NCI-H1092 treated with DMSO at 0.1 percent for 48 hours (cell line): ENCODE data around the gene RCC2.
A peak's percentile ranks its signal among the peaks of the same experiment; 100 is the strongest.
"Not testable (repeated sequence)": the region's sequence is repeated elsewhere in the genome, so short reads cannot be mapped to it uniquely, and the experiment has no call there.

Experiments used
- DNase-seq: peaks from one replicate; lab custom pipeline; 2025; lab: John Stamatoyannopoulos, UW

Gene RCC2

DNA sequence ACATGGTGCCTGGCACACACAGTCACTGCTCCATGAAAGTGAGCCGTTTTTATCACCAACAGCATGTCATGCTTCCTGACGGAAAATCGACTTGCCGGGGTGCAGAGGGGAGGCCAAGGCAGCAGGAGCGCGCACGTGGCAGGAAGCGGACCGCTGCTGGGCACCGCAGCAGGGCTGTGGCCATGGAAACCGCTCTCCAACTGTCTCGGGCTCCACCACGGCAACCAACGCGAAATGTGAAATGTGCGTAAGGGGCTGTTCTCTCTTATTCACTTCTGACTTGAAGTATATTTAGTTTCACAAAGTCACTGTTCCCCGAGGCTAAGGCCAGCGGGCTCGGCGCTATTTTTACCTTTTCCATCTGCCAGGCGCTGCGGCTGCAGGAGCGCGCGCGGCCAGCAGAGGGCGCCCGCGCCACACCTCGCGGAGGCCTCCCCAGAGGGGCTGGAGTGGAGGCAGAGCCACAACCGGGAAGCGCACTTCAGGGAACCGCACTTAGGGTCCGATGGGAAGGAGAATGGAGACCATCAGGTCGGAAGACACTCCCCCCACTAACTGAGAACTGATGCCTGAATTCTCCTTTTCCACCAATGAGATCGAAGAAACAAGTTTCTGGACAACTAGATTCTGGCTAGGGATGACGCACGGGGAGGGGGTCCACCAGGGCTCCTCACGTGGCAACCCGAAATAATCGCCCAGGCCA is 19.7 kb downstream of the RCC2 start:
- peak; percentile 24 for DNase-seq

DNA sequence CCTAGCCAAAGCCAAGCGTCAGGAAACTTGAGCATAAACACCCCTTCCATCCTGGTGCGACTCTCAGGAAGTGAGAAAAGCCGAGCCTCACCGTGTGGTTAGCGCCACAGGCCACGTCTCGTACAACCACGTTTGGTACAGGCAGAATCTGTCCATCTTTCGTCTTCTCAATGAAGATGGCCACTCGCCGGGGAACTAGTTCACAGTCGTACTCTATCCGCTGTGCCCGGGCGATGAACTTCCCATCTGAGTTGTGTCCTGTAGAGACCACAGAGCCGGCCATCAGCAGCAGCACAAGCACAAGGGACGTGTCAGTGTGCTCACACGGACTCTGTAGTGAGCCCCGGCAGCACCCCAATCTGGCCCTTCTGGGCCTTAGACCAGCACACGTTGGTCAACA is 23.1 kb downstream of the RCC2 start:
- DNase-seq, result no peak

DNA sequence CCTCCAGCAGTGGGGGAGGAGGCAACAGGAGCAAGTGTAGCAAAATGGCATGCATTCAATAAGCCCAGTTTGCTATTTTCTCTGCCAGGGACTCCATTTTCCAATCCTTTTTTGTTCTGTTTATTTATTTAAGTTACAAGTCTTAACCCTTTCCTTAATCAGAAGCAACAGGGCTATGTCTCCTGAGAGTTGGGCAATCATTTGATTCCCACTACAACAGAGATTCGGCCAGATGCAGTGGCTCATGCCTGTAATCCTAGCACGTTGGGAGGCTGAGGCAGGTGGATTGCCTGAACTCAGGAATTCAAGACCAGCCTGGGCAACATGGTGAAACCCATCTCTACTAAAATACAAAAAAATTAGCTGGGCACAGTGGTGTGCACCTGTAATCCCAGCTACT is 25.5 kb downstream of the RCC2 start:
- no peak for DNase-seq

DNA sequence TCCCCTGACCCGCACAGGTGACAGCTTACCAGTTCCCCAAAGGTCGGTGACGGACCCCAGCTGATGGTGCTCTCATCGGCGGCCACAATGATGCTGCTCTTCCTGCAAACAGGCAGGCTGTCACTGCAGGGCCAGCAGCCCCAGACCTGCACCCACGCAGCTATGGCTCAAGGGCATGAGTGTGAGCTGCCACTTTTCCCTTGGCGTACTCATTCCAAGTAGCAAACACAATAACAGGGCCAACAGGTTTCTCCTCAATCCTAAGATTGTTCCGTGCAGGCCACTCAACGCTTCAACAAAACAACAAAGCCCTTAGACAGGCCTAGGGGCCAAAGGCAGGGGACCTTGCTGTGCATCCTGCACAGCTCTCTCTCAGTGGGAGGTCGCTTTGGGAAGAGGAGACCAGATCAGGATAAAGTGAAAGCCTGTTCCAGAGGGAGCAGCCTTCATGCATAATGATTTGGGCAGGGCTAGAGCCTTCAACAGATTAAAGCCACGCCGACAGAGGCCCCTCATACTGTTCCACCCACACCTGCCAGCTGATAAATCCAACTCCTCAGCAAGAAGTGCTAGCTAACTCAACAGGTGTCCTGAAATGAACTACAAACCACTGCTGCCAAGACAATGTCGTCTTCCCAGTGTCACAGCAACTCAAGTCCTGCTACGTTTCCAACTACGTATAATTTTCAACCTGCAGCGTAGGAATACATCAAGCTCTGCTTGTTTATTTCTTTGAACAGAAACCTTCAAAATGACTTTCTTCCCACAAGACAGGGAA is 27.2 kb downstream of the RCC2 start:
- no peak for DNase-seq

DNA sequence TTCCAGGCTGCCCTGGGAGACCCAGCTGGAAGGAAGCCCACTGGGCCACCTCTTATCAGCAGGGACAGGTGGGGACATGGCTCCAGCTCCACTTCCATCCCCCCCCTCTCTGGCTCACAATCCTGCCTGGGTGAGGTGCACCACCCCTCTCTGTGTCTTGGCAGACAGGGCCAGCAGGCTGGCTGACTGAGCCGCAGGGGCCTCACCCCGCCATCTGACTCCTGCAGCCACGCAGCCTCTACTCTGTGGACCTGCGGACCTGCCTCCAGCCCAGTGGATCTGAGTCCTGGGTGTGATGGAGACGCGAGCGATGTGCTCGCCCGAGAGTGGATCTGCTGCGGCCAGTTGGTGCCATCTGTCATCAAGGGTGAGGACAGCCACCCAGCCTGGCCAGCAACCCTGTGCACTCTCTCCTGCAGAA is 30.1 kb downstream of the RCC2 start:
- no peak for DNase-seq

DNA sequence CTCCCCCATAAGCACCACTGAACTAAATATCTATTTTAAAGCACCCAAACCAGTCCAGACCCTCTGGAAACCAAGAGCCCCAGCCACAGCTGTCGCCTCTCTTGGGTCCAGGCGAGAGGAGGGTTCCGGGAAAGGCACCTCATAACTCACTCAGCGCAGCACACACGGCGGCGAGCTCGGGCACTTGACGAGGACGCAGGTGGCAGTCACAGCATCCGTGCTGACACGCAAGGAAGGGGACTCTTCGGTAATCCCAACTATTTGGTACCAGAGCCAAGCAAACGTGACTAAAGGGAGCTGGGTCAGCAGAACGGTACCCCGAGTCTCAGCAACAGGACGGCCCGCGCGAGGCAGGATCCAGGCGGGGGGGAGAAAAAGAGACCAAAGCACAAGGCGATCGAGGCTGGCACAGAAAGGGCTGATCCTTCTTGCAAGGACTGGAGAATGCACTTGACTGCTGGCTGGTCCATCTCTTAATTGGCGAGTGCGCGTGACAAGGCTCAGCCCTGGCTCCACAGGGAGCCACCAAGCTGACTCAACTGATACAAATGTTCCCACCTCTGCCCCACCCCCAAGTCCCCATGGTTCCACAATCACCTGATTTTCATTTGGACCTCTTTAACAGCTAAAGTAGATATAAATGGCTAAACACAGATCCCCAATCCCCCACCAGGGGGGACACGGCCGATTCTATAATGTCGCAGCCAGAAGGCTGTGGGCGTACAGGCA is 31.5 kb downstream of the RCC2 start:
- not testable (repeated sequence) for DNase-seq

DNA sequence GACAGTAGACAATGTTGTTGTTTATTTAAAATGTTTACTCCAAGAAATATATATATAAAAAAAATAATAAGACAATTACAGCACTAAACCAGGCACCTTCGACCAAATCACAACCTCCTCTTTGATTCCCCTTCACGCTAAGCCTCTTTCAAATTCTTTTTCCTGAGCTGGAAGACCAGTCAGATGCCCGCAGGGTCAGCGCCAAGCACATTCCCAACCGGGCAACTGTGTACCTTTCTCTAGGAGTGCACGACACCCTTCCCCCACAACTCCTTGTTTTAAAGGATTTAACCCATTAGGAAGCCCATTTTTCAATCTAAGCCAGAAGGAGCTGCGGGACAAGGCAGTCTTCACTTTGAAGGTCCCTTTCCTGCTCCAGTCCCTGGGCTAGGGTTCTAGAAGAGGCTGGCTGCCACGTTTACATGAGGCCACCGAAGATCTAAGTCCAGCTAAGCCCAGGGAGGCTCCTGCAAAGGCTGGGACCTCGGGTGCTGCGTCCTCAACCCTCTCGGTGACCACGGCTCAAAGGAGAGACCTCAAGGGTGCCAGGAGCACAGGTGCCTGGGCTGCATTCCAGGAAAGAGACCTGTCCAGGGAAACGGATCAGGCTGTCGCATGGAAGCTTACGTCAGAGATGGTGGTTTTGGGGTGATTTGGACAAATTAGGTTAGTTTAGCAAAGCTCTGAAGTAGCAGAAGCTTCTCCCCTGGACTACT is 32.6 kb downstream of the RCC2 start:
- not testable (repeated sequence) for DNase-seq

DNA sequence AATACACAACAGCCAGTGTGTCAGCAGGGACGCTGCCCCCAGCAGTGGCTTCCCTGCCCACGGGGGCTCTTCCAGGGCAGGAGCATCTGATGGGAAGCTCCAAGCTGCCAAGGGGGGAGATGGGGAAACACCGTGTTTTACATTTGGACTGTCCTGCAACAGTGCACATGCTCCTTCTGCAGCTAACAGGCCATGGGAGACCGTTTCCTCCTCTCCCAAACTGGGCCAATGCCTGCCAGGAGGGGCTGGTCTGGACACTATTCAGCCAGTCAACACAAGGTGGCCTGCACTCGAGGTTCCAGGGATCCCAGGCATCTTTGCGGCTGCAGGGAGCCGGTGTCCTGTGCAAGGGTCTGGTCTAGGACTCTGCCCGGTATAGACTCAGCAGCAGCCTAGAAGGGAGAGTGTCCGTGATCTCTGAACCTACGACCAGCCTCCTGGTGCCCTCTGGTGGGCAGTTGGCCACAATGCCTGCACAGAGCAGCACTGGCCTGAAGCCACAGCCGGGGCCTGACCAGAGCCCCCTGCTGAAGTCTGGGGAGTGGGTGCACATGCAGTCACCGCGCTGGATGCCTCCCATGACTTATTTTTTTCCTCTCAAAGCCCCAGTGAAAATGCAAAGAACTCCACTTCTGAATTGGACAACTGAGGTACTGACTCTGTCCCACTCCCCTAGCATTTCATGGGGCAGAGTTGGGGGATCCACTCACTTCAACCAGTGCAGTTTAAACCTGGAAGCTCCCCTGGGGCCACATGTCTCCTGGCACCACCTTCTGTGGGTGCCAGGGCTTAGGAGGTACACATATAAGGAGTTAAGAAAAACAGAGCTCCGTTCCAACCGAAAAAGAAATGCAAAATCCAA is 33.3 kb downstream of the RCC2 start:
- peak; percentile 23 for DNase-seq

DNA sequence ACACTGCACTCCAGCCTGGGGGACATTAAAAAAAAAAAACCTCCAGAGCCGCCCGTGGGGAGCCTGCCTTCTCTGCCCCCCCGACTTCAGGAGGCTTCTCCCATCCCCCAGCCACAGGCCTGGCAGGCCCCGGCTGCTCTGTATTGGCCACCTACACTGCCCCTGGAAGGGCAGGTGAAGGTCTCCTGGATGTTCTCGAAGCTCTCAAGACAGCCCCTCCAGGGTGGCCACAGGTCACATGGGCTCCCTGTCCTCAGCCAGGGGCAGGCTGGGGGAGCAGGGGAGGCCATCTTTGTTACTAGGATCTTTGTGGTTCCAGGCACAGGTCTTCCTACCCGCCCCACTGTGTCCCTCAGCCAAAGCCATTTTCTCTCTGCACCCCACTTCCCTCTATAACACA is 34.7 kb downstream of the RCC2 start:
- no peak for DNase-seq

DNA sequence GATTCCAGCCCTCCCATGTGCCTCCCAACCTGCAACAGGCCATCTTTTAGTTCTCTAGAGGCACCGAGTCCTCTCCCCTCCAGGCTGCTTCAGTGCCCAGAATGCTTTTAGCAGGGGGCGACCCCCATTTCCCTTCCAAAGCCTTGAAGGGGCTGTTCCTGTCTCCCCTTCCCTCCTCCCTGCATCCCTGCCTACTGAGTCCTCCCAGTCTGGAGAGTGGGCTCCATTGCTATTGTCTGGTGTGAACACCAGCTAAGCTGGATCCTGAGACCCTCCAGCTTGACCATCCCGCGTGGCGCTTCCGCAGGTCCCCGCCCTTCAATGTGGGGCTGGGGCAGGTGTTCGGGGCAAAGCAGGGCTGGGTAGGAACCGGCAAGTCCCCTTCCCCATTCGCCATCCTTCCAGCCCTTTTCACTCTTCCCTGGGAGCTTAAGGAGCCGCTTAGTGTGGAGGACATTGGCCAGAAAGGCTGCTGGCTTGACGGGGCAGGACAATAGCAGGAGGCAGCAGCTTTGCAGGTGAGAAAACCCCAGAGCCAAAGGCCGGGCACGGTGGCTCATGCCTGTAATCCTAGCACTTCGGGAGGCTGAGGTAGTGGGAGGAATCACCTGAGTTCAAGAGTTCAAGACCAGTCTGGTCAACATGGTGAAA is 35.3 kb downstream of the RCC2 start:
- no peak for DNase-seq

DNA sequence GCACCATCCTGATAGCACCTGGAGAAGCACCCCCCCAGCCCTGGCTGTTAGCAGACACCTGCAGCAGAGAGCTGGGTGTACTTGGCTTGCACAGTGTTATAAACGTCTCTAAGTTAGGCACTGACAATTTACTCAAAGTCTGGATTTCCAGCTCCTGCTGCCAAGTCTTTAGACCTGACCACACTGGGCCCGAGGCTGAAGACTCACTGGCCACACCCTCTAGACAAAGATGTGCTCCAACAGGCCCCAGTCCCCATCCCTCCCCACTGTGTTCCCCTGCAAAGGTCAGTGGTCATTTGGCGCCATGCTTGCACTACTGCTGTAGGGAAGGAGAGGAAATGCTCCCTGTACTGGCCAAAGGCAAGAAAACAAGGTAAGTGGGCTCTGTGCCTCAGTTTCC is 36.4 kb downstream of the RCC2 start:
- DNase-seq, result no peak

DNA sequence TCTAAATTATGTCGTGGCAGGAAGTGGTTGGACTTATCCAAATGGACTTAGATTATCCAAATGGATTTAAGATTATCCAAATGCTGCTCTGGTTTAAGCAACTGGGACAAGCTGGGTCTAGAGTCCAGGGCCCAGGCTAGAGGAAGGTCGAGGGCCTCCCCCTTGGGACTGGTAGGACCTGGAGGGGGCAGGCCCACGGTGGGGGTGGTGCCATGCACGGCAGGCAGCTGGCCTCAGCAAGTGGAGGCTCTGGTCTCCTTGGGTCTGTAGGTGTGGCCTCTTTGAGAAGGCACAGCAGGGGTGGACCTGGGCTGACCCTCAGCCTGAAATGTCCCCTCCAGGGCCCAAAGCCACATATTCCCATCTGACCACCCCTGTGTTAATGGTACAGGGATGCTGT is 37.6 kb downstream of the RCC2 start:
- no peak for DNase-seq

DNA sequence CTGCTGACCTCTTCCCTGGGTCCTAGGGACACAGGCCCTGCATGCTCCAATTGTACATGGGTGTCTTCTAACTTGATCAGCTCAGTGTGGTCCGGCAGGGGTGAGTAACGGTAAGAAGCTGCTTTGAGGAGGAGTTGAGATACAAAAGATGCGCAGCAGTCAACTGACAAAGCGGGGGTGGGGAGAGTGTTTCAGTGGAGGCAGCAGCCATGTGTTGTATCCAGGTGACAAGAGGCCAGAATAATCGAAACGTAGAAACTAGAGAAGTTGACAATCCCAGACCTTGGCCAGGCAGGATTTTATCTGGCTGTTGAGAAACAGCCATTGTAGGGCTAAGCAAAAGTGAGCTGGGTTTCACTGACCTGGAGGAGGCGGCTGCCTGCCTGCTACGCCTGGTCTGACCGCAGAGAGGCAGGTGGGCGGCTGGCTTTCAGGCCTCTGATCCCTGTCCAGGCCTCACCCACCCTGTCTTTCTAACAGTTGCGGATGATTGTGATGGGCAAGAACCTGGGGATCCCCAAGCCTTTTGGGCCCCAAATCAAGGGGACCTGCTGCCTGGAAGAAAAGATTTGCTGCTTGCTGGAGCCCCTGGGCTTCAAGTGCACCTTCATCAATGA is 38.6 kb downstream of the RCC2 start:
- no peak for DNase-seq

DNA sequence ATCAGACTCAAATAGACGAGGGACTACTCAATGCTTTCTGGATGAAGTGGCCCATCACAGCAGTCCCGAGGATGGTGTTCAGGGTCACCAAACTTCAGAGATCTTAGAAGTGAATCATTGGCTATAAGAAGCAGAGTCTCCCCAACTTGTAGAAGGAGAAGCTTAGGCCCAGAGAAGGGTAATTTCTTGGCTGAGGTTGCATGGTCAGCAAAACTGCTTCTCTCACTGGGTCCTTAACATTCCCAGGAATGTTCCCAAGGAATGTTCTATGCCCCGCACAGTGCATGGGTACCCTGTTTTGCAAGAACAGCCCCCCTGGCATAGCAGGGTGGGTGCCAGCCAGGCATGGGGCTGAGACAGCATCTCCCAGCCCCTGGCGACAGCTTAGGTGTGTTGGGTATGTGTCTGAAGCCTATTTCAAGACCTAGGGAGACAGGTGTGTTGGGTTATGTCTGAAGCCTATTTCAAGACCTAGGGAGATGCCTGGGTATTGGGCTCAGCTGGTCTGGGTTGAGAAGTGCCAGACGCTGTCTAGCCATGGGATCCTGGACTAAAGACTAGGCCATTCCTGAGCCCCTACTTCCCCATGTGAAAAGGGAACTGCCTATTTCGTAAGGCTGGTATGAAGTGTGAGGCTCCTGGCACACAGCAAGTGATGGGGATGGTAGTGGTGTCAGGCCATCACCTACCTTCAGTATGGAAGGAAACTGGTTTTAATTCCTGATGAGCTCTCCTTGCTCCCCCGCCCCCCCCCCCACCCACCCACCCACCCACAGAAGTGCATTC is 41.4 kb downstream of the RCC2 start:
- DNase-seq, result no peak

DNA sequence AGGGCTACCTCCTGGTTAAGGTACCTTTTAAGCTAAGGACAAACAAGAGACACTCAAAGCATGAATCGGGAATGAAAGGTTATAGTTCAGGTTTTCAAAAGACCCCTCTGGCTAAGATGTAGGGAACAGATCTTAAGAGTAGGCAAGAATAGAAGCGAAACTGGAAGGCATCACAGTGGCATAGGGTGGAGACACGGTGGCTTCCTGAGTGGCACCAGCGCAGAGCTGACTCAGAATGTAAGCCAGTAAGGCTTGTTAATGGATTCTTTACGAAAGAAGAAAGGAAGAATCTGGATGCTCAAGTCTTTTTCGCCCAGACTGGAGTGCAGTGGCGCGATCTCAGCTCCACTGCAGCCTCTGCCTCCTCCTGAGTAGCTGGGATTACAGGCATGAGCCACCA is 46.2 kb downstream of the RCC2 start:
- DNase-seq, result no peak

DNA sequence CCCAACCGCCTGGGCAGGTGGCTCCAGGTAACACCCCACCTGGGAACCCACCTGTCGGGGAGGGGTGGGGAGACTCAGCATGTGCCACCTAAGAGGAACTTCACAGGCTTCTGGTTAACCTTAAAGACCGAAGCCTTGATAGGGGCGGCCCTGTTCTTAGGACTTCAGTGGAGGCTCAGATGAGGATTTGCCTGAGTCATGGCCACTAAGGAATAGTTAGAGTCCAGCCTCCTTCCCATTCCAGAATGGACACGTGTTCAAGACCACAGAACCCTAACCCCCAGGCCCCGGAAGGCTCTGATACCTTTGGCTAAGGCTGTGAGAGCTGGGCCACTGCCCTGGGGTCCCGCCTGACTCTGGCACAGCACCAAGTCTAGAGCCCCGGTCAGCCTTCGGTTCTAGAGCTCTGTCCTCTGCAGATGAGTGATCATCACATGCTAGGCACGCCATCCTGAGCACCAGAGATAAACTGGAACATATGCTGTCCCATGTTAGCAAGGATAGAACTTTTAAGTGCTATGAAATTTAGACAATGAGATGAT is 47.2 kb downstream of the RCC2 start:
- DNase-seq, result no peak

DNA sequence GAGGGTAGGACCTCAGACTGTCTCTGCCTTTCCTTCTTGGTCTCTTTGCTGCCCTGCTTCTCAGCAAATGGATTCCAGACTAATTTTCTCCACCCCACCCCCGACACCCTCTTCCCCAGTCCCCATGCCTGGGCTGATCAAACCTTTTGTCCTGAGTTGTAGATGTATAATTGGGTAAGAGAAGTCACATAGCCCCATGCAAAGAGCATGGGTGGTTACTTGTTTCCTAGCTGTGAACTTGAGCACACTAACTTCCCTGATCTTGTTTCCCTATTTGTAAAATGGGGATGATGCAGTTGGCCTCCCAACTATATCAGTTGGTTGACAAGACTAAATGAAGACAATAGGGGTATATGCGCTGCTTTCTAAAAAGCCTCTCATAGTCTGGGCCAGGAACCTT is 58.3 kb downstream of the RCC2 start:
- no peak for DNase-seq

DNA sequence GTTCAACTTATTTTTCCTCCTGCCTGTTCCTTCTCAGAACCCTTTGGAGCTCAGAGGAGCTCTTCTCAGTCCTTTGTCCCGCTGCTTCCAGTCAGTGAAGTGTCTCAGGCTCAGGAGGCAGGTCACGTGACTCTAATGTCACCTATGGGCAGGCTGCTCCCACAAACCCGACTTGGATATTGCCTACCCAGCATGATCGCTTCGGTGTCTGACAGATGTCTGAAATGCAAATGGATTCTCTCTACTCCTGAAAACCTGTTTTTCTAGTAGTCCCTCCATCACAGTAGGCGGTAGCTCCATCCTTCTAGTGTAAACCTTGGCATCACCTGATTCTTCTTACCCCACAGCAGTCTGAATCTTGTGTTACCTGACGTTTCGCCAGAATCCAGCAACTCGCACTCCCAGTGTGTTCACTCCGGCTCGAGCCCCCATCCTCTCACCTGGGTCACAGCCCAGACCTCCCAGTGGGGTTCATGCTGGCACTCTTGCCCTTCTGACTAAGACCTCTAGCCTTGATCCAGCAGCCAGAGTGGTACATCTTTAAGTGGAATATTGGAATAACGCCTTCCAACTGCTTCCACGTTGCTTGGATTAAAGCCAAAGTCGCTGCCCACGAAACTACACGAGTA is 62.0 kb downstream of the RCC2 start:
- DNase-seq, result no peak

DNA sequence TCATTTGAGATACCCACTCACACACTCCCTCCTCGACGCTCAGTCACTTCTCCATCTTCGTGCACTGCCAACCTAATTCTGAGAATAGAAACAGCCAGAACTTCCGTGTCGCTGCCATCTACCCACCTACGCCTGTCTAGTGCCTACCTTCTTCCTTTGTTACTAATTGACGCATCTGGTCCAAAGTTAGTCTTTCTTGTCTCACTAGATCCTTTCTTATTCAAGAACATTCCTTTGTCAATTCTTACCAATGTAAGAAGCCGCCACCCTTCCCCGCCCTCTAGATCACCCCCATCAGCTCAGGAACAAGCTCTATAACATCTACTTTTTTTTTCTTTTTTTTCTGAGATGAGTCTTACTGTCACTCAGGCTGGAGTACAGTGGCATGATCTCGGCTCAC is 63.8 kb downstream of the RCC2 start:
- DNase-seq, result no peak
